ENCODE results near the gene BMP5.
"Not testable (repeated sequence)": the region's sequence is repeated elsewhere in the genome, so short reads cannot be mapped to it uniquely, and the experiment has no call there.

Gene BMP5

DNA sequence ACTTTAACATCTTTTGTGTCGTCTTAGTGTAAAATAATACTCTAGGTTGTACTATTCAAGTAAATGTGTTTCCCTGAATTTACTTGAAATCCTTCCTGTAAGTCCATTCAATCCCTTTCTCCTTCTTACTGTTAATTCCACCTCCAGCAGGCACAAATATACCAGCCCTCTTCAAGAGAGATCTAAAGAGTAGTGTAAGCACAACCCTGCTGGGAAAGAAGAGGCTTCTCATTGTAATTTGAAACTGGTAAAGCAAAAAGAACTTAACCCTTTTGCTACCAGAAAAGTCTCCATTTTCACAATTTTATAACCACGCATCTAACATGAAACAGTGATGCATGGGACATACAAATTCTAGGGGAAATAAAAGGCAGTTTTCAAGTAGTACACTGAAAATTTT lies at the start of gene BMP5:
Gene BMP5 (minus strand): TSS at position 191 of the 400 bp plus-strand sequence. CDS start 725 bp downstream, outside the sequence.
- DNase-seq (ENCODE audit: low read depth) = no peak

GRCh38 chr6:55922406-55922805 lies 47.0 kb upstream of the BMP5 start:
- no peak for DNase-seq (ENCODE audit: low read depth)

GRCh38 chr6:55919716-55920308 lies 44.4 kb upstream of the BMP5 start:
- DNase-seq (ENCODE audit: low read depth) = no peak

DNA sequence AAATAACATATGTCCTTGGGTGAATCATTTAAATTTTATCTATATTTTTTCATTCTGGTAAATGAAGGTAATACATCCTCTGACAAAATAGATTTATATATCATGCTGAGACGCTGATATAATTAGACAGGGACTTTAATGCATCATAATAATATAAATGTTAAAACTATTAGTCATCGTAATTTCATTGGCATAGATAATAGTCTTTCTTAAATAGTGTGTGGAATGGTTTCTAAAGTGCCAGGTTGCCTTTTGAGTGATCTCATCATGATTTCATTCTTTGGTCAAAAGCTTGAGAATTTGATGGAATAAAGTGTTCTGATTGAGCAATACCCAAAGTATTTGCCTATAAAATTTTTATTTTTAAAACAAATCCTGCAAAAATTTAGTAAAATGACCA lies 43.2 kb upstream of the BMP5 start:
- DNase-seq (ENCODE audit: low read depth) = no peak

DNA sequence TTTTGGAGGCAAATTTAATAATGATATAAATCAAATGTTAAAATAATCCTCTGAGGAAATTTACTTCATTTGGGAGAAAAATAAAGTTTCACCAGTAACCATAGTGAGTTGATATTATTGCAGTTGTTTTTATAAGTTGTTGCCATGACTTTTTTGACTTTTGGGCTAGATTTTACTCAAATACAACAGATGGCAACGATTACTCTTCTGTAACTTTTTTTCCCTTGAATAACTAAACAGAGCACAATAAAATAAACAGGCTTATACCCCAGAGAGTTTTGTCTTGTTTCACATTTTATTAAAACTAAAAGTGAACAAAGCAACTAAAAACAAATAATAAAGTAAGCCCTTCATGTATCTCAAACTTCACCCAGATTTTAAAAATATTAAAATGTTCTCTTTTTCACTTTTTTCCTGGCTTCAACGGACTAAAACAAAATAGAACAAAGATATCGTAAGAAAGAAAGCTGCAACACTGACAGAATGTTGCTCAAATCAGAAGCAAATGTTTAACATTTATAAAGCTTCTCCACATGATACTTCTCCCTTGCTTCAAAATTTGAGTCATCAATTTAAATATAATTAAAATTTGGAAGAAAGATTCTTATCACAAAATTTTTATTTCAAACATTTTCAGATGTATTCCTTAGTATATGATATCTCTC lies 42.5 kb upstream of the BMP5 start:
- DNase-seq (ENCODE audit: low read depth) = no peak

DNA sequence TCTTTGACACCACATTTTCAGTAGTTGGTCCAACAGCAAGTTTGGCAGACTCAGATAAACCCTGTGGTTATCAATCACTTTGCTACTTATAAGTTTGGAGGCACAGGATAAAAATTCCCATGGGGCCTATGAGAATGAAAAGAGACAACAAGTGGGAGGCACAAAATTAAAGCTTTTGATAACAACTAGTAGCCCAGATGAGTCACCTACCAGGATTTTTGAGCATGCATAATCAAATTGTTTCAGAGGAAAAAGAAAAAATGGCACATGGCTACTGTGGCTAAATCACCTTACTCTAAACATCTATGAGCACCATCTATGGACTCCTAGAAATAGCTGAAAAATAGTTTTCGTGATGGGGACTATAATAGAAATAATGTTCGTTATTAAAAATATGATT lies 40.8 kb upstream of the BMP5 start:
- no peak for DNase-seq (ENCODE audit: low read depth)

GRCh38 chr6:55913228-55914195 lies 38.1 kb upstream of the BMP5 start:
- no peak for DNase-seq (ENCODE audit: low read depth)

DNA sequence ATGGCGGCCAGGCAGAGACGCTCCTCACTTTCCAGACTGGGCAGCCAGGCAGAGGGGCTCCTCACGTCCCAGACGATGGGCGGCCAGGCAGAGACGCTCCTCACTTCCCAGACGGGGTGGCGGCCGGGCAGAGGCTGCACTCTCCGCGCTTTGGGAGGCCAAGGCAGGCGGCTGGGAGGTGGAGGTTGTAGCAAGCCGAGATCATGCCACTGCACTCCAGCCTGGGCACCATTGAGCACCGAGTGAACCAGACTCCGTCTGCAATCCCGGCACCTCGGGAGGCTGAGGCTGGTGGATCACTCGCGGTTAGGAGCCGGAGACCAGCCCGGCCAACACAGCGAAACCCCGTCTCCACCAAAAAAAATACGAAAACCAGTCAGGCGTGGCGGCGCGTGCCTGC lies 35.1 kb upstream of the BMP5 start:
- not testable (repeated sequence) for DNase-seq (ENCODE audit: low read depth)

GRCh38 chr6:55909911-55910310 lies 34.5 kb upstream of the BMP5 start:
- not testable (repeated sequence) for DNase-seq (ENCODE audit: low read depth)

DNA sequence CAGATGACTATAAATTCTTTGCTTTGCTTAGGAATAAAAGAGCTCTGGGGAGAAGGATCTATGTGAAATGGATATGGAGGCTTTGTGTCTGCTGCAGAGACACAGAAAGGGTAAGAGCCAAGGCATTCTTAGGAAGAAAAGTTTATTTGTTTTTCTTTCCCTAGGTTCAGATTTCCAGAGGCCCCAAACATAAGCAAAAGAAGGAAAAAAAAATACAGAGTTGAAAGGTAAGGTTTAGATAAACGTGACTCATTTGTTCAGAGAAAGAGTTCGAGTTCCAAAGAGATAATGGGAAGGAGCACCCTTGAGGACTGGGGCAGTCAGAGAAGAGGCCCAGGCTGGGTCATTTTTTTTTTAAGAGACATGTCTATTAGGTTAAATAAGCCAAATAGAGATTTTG lies 27.4 kb upstream of the BMP5 start:
- DNase-seq (ENCODE audit: low read depth) = no peak

DNA sequence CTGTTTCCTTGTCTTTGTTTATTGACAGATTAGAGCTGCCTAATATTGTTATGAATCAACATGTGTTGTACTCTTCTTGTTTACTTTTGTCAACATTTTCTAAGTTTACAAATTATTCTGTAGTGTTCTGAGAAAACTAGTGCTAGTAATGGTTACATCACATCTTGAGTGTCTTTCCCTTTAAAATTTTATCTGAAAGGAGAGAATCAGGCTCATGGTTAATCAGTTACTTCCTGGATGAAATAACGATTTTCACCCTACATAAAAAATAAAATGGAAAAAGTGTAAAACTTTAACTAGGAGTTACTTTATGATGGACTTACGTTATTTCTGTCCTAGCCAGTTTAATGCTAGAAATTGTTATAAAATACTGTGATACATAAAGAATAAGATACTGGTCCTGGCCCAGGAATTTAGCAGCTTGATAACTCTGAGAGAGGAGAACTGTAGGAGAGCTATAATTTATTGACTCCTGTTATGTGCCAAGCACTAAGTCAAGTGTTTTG lies 26.4 kb upstream of the BMP5 start:
- DNase-seq (ENCODE audit: low read depth) = no peak

DNA sequence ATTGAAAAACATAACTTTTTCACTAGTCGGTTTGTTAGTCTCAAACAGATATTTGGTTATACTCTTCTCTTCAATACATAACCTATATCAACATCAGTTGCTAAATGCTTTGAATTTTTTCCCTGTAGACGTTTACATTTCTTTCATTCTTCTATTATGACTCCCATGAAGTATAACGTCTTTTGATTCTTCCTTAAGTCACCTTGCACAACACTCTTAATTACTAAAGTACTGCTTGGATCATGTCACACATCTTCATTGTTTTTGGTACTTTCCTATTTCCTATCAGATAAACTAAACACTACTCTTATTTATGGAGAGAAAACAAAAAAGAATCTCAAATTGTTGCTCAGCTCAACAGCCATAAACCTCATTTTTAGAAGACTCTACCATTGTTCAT lies 23.0 kb upstream of the BMP5 start:
- no peak for DNase-seq (ENCODE audit: low read depth)

DNA sequence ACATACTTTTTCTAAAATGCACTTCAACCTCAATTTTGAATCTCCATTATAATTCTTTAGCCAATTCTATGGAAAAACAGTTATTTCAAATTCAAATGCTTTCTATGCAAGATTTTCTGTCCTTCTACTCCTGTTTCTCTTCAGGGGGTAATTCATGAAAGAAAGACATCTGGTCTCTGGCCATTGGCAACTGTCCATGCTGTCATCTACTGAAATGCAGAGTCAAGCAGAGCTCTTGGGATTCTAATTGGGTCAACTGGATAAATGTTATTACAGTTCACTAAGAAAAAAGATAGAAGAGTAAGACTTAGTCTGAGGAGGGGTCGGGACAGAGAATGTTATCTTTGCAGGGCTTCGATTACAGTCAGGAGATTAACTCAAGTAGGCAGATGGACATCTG lies 22.0 kb upstream of the BMP5 start:
- no peak for DNase-seq (ENCODE audit: low read depth)

DNA sequence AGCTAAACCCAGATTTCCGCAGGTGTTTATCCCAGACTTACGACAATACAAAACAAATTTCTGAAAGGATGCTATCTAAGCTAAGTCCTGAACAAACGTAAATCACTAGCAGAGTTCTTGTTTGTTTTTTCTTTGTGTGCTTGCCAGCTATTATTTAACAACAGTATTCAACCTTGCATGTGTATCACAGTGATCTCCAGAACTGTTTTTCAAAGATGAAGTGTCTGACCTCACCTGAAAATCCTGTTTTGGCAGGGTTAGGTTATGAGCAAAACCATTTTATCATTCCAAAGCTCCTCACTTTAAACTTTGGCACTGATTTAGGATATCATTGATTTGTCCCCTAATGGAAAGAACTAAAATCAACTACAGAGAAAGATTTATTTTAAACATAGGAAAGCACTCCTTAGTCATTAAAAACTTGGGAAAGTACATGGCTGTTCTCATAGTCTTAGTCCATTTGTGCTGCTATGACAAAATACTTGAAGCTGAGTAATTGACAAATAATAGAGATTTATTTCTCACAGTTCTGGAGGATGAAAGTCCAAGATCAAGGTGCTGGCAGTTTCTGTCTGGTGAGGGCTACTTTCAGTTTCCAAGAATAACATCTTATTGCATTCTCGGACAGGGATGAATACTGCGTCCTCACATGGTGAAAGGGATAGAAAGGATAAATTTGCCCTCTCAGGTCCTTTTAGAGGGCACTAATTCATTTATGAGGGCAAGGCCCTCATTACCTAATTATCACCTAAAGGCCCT lies 20.8 kb upstream of the BMP5 start:
- DNase-seq (ENCODE audit: low read depth) = no peak

DNA sequence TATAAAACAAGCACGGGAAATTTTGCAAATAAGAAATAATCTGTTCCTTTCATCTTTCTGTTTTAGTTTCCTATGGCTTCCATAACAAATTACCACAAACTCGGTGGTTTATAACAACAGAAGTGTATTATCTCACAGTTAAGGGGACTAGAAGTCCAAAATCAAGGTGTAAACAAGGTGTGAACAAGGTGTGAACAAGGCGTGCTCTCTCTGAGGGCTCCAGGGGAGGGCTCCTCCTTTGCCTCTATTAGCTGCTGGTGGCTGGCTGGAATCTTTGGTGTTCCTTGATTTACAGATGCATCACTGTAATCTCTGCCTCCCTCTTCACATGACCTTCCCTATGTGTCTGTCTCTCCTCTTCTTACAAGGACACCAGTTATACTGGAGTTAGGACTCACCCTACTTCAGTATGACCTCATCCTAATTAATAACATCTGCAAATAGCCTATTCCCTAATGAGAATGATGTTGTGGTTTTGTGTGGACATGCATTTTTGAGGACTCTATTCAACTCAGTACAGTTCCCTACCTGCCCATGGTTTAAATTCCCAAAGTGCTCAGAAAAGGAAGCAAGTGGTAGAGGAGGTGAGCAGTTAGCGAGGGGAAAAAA lies 17.5 kb upstream of the BMP5 start:
- DNase-seq (ENCODE audit: low read depth) = no peak

- DNase-seq (ENCODE audit: low read depth) = no peak
Observed at GRCh38 chr6:55888917-55889316, 13.5 kb upstream of the BMP5 start.

DNA sequence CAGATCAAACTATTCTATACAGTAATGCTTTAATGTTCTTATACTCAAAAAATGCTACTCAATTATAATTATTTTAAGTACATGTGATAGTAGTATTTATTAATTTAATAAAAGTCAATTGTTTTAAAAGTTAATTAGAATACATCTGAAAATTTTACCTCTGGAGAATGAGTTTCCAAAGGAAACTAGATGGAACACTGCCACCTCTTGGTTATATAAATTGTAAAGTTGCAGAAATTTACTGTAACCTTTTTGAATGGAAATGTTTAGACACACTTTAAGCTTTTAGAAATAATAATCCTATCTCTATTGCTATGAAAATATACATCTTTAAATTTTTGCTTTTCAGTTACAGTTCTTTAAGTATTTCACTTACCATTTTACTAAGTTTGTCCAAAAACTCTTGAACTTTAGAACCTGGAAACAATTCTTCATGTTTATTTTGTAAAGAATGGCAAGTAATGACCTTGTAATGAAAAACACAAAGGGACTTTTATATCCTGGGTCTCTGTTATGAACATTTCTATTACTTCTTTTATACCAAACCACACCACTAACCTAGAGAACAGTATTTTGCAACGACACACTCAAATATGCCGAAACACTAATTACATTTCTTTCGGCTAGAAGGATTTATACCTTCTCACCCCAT lies 10.9 kb upstream of the BMP5 start:
- no peak for DNase-seq (ENCODE audit: low read depth)

DNA sequence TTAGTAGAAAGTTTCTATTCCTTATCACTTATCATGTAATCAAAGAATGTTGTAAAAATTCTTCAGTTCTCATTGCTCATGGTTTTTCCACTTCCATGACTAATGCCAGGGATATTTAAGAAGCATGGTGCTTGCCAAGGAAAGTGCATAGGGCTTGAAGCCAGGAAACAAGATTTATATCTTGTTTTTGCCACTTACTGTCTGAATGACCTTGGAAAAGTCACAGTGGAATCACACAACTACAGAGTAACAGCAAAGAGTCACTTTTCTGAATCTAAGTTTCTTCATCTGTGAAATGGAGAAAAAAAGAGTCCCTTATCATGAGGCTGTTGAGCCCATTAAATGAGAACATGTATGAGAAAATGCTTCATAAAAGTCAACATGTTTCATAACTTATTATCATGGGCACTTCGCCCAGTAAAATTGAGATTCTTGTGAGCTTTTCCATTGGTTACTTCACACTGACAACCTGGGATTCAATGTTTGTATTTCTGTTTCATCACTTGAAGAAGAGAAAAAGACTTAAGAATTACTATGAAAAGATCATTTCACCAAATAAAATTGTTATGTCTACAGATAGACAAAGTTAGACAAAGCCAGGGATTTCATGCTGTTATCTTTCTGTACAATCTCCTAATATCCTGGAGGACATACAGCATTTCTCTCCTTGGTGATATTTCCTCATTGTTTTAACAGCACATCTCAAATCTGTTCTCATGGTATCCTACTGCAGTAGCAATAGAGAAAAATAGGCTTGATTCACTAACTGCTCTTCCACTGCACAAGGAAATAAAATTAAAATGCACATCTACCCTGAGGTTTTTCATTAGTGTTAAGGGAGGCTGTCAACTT lies 7.6 kb upstream of the BMP5 start:
- DNase-seq (ENCODE audit: low read depth) = no peak

- no peak for DNase-seq (ENCODE audit: low read depth)
Observed at GRCh38 chr6:55877283-55877682, 1.9 kb upstream of the BMP5 start.

- DNase-seq (ENCODE audit: low read depth) = no peak
Observed at GRCh38 chr6:55874316-55874715, 1.1 kb downstream of the BMP5 start.

All from GM04503 (cell line).